GM18951 (cell line): ENCODE data around the gene COL6A5.
"Not testable (repeated sequence)": the region's sequence is repeated elsewhere in the genome, so short reads cannot be mapped to it uniquely, and the experiment has no call there.

Experiments used
- POLR2A ChIP-seq: IDR thresholded peaks from 4 replicates; pipeline ENCODE4 v1.6.1; 2011; ENCODE audit warnings: mild to moderate bottlenecking; ENCODE audit not compliant: insufficient read length, insufficient read depth; ENCODE audit errors: extremely low read depth
- in situ Hi-C: fragments of 300-500 bp; cut with MboI; formaldehyde crosslinking; loops from one replicate; pipeline ENCODE4 v1.12.0; 2022; ENCODE audit warnings: low sequenced_read_pairs, mixed read lengths, inconsistent platforms; ENCODE audit not compliant: unreplicated experiment

Gene COL6A5

GRCh38 chr3:130374908-130375307 lies 29.4 kb downstream of the COL6A5 start:
- in situ Hi-C loops: no loop called here
- TF ChIP-seq POLR2A: no peak

GRCh38 chr3:130377960-130378676 lies 32.6 kb downstream of the COL6A5 start:
- TF ChIP-seq POLR2A: no peak
- in situ Hi-C loops: no loop called here

DNA sequence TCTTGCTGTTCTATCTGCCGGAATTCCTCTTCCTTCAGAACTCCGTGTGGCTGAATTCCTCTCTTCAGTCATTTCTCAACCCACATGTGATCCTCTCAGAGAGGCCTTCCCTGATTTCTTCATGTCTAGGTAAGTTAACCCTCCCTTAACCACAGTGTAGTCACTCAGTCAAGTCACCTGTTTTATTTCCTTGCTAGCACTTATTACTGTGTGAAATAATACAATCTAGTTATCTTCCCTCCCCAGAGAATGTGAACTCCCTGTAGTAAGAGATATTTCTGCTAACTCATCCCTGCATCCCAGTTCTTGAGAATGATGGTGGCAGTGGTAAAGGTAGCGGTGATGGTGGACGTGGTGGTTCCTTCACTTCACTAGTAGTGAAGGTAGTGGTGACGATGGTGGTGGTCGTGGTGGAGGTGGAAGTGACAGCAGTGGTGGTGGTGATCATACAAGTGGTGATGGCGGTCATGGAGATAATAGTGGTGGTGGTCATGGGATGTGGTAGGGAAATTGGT lies 33.3 kb downstream of the COL6A5 start:
- in situ Hi-C loops: no loop called here
- no peak for TF ChIP-seq POLR2A

DNA sequence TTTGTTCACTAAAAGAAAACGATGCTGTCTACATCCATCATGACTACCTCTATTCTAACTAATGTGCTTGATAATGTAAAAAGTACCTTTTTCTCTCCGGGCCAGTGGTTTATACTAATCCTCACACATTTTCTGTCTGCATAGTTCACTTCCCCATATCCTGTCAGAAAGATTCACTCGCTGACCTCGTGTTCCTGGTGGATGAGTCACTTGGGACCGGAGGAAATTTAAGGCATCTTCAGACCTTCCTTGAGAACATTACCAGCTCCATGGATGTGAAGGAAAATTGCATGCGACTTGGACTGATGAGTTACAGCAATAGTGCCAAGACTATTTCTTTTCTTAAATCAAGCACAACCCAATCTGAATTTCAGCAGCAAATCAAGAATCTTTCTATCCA lies 33.8 kb downstream of the COL6A5 start:
- no peak for TF ChIP-seq POLR2A
- in situ Hi-C loops: no loop called here

GRCh38 chr3:130380398-130380797 lies 34.9 kb downstream of the COL6A5 start:
- in situ Hi-C loops: no loop called here
- TF ChIP-seq POLR2A: no peak

DNA sequence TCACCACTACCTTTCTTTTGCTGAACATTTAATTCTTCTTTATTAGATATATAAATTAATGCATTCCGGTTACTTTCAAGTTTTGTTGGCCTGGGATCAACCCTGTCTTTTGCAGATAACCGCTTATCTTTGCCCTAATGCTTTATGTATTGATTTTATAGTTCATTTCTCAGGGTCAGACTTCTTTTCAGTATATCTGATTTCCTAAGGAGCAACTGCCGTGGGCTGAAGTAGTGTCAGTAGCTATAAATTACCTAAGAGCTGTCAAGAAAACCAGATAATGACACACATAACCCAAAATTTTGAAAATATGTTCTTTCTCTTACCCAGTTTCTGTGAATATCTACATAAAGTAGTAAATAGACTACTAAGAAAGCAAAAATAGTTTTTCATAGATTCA lies 38.0 kb downstream of the COL6A5 start:
- TF ChIP-seq POLR2A: no peak
- in situ Hi-C loops: no loop called here

DNA sequence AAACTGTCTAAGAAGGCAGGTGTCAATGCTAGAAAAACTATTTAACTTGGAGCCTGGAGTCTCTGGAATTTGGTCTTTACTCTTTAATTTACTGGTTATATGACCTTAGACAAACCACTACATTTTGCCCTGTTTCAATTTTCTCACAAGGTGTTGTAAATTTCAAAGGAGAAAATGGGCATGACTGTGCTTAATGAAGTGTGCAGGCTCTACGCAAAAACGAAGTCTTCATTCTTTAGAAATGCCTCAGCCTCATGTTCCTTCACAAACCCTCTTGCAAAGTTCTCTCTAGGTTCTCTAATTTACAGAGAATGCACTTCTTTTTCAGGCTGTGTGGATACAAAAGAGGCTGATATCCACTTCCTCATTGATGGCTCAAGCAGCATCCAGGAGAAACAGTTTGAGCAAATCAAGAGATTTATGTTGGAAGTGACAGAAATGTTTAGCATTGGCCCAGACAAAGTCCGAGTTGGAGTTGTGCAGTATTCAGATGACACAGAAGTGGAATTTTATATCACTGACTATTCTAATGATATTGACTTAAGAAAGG lies 39.1 kb downstream of the COL6A5 start:
- no peak for TF ChIP-seq POLR2A
- in situ Hi-C loops: no loop called here

DNA sequence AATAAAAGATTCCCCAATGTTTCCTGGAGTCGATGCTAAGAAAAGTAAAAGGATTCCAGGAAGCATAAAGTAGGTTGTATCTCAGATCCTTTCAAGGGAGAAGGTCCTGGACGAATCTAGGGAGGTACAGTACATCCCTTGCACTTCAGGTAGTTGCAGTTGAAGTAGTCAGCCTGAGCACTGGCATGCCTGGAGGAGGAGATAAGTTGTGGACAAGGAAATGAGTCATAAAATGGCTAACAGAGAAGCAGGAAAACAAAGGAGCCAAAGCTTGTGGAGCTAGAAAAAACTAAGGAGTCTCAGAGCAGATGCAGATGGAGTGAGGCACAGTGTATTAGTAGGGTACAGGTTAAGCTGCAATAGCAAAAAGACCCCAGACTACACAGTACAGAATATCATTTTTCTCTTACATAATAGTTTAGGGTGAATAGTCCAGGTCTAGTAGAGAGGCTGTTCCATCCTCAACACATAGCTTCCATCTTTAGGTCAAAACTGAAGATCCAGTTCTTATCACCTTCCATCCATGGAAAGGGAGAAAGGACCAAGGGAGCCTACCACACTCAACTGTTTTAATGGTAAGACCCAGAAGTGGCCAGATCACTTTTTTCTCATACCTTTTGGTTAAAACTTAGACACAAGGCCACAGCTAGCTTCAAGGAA lies 41.3 kb downstream of the COL6A5 start:
- in situ Hi-C loops: no loop called here
- no peak for TF ChIP-seq POLR2A

GRCh38 chr3:130389743-130390478 lies 44.4 kb downstream of the COL6A5 start:
- in situ Hi-C loops: no loop called here
- no peak for TF ChIP-seq POLR2A

GRCh38 chr3:130392266-130392665 lies 46.8 kb downstream of the COL6A5 start:
- TF ChIP-seq POLR2A: no peak
- in situ Hi-C loops: no loop called here

- TF ChIP-seq POLR2A: no peak
- in situ Hi-C loops: no loop called here
Measured at GRCh38 chr3:130393594-130393993, 48.1 kb downstream of the COL6A5 start.

GRCh38 chr3:130395331-130395730 lies 49.9 kb downstream of the COL6A5 start:
- in situ Hi-C loops: no loop called here
- no peak for TF ChIP-seq POLR2A

- TF ChIP-seq POLR2A: no peak
- in situ Hi-C loops: no loop called here
Measured at GRCh38 chr3:130395916-130396315, 50.4 kb downstream of the COL6A5 start.

- in situ Hi-C loops: no loop called here
Measured at GRCh38 chr3:130404401-130404800, 58.9 kb downstream of the COL6A5 start.

GRCh38 chr3:130405956-130406355 lies 60.5 kb downstream of the COL6A5 start:
- TF ChIP-seq POLR2A: no peak
- in situ Hi-C loops: no loop called here

More at GRCh38 chr3:130404401-130404800, 58.9 kb downstream of the COL6A5 start:
- no peak for TF ChIP-seq POLR2A

DNA sequence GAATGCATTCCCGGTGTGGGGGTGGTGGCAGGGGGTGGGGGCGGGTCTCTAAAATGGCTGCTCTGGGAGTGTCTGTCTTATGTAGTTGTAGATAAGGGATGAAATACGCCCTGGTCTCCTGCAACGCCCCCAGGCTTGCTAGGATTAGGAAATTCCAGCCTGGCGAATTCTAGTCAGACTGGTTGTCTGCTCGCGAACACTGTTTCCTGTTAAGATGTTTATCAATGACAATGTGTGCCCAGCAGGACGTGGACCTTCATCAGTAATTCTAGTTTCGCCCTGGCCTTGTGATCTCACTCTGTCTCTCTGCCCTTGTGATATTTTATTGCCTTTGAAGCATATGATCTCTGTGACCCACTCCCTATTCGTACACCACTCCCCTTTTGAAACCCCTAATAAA lies 62.8 kb downstream of the COL6A5 start:
- in situ Hi-C loops: not testable (repeated sequence)
